GM19328 (cell line): ENCODE measurements around the gene SELENOO.
"Not testable (repeated sequence)": the region's sequence is repeated elsewhere in the genome, so short reads cannot be mapped to it uniquely, and the experiment has no call there.

ENCODE experiments used
- ATAC-seq: cut with Tn5 transposase; IDR thresholded peaks from one replicate; pipeline ENCODE4 v1.9.1; 2021; ENCODE audit warnings: mild to moderate bottlenecking, moderate library complexity; ENCODE audit not compliant: unreplicated experiment

Gene SELENOO

DNA sequence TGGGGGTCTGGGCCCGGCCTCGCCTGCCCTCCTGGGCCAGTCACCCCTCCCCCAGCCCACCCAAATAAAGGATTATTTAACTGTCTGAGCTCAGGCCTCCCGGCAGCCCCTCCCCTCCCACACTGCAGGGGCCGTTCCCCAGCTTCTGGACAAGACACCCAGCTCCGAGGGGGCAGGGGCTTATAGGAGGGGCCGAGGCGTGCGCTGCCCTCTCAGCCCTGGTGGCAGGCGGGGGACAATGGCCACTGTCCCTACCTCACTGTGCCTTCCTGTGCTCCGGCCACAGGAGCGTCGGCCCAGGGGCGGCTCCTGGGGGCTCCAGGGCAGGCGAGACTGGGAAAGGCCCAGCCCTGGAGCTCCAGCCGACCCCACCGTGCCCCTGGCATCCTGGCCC, 2.2 kb upstream of the SELENOO start:
- no peak for ATAC-seq

DNA sequence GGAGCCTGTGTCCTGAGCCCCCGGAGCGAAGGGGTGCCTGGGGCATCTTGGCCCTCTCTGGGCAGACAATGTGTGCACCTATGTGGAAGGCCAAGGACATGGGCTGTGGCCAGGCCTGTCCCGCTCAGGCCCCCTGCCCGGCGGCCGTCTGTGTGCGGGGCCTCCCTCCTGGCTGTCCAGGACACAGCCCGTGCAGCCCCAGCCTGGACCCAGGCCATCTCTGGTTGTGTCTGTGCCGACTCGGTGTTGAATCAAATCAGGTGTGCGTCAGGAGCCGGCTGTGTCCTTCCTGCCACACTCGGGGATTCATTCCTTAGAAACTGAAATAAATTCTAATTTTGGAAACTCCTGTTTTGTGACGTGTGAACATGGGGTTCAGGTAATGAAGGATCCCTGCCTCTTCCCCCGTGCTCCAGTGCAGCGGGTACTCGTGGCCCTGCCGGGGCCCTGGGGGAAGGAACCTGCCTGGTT, 1.5 kb upstream of the SELENOO start:
- ATAC-seq = no peak

DNA sequence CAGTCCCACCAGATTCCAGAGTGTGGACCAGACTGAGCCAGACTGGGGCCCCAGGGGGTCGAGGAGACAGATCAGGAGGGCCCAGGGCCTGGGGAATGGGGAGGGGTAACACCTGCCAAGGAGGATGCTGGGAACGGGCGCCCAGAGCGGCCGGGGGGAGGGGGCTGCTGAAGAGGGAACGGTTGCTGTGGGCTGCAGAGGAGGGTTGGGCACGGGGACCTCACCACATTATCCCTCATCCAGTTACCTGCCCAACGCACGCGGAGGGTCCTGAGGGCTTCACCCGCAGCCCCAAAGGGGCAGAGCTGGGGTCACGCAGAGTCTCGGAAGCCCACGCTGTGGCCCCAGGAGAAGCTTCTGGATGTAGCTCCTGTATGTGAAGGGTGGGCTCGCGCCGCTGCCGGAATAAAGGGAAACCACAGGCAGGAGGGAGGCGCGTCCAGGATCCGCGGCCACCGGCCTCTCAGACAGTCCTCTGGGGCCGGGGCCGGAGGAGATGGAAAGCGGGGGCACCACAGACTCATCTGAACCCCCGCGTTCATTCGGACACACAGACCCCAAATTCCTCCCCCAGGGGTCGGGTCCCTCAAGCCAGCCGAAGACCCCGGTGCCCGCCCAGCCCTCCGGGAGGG, 866 bp upstream of the SELENOO start:
- no peak for ATAC-seq

DNA sequence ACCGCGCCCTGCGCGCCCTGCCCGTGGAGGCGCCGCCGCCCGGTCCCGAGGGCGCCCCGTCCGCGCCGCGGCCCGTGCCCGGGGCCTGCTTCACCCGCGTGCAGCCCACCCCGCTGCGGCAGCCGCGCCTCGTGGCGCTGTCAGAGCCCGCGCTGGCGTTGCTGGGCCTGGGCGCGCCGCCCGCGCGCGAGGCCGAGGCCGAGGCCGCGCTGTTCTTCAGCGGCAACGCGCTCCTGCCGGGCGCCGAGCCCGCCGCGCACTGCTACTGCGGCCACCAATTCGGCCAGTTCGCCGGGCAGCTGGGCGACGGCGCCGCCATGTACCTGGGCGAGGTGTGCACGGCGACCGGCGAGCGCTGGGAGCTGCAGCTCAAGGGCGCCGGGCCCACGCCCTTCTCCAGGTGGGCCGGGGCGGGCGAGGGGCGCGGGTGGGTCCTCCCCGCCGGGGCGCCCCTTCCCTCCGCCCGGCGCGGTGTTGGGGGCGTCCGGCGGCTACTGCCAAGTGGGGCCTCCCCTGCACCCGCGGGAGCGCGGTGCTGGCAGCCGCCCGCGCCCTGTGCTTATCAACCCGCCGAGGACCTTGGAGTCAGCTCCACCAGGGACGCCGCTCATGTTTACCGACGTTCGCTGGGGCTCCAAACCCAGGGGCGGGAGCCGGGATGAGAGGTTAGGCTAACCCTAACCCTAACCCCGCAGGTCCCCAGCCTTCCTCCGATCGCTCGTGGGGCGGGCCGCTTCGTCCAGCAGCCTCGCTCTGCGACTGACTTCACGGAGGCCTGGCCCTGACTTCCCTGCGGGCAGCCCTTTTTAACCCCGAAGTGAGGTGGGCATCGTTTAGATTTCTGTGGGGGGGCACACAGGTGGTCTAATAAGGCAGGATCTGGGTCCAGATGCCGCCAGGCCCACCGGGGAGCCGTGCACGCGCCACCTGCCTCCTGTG, 649 bp downstream of the SELENOO start:
- peak; percentile 24 for ATAC-seq

DNA sequence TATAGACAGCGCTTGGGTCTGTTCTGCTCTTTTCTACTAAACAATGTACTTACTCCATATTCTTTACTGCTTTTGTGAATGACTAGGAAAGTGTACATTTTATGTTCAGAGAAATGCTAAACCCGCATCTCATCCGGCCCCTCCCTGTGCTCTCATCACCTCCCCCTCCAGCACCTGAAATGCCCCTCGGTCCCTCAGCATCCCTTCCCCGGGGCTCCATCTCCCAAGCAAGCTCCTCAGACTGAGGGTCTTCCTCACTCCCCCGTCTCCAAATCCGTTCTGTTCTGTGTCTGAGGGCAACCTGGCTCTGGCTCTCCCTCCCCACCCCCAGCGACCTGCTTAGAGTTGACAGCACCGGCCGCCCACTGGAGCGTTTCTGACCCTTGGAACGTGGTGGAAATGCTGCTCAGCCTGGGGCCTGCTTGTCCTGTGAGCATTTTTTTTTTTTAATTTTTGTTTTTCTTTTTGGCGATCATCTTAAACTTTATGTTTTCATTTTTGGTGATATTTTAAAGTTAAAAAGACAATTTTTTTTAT, 1.4 kb downstream of the SELENOO start:
- ATAC-seq = no peak

DNA sequence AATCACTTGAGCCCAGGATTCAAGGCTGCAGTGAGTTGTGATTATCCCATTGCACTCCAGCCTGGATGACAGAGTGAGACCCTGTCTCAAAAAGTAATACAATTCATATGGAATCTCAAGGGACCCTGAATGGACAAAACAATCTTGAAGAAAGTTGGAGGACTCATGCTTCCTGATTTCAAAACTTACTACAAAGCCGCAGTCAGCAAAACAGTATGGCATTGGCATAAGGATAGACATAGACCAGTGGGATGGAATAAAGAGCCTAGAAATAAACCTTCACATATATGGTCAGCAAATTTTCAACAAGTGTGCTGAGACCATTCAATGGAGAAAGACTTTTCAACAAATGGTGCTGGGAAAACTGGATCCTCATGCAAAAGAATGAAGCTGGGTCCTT, 2.5 kb downstream of the SELENOO start:
- ATAC-seq = no peak

DNA sequence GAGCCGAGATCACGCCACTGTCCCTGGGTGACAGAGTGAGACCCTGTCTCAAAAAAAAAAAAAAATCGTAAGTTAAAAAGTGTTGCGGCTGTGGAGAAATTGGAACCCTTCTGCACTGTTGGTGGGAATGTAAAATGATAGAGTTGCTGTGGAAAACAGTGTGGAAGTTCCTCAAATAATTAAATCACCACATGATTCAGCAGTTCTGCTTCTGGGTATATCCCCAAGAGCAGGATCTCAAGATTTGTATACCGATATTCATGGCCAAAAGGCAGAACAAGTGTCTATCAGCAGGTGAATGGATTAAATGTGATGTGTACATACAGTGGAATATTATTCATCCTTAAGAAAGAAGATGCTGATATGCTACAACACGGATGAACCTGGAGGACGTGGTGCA, 3.8 kb downstream of the SELENOO start:
- ATAC-seq = no peak

DNA sequence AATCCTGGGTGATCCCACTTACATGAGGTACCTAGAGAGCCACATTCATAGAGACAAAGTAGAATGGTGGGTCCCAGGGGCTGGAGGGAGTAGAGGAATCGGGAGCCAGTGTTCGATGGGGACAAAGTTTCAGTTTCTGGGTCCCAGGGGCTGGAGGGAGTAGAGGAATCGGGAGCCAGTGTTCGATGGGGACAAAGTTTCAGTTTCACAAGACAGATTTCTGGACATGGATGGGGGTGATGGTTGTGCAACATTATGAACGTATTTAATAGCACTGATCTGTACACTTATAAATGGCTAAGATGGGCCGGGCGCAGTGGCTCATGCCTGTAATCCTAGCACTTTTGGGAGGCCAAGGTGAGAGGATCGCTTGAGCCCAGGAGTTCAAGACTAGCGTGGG, 4.2 kb downstream of the SELENOO start:
- not testable (repeated sequence) for ATAC-seq

DNA sequence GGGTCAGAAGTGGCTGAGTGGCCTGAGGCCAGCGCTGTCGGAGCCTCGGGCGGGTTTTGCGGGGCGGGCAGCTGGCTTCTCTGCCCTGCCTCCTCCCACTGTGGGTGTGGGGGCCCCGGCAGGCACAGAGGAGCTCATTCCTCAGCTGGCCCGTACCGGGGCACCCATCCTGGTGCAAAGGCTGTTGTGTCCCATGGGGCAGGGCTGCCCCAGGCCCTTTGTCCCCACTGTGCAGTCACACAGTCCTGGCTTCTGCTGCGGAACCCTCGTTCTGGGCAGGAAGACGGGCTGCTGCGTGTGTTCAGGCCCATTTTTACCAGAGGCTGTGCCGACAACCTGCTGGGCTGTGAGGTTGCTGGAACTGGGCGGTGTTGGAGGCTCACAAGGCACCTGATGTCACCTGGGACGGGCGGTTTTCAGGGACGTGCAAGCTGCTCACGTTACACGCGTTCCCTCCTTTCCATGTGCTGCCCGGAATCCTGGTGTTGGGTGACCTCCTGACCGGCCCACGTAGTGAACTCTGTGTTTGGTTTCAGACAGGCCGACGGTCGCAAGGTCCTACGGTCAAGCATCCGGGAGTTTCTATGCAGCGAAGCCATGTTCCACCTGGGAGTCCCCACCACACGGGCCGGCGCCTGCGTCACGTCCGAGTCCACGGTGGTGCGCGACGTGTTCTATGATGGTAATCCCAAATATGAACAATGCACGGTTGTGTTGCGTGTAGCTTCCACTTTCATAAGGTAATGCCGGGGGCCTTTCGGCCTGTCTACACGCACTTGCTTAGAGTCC, 5.2 kb downstream of the SELENOO start:
- ATAC-seq = no peak

DNA sequence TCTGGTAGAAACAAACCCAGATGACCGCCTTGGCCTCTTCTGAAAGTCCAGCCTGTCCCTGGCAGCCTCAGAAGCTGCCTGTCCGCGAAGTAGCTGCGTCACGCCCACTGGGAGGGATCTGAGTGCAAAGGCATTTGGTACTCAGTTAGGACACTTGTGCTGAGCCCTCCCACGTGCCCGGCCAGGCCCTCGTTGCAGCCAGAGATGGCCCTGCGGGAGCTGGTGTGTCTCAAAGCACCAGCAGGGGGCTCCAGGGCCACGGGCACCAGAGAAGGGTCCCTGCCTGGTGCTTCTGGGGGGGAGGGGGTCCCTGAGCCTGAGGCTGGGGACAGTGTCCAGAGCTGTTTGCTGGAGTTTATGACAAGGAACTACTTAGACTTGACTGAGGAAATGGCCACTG, 5.8 kb downstream of the SELENOO start:
- no peak for ATAC-seq

DNA sequence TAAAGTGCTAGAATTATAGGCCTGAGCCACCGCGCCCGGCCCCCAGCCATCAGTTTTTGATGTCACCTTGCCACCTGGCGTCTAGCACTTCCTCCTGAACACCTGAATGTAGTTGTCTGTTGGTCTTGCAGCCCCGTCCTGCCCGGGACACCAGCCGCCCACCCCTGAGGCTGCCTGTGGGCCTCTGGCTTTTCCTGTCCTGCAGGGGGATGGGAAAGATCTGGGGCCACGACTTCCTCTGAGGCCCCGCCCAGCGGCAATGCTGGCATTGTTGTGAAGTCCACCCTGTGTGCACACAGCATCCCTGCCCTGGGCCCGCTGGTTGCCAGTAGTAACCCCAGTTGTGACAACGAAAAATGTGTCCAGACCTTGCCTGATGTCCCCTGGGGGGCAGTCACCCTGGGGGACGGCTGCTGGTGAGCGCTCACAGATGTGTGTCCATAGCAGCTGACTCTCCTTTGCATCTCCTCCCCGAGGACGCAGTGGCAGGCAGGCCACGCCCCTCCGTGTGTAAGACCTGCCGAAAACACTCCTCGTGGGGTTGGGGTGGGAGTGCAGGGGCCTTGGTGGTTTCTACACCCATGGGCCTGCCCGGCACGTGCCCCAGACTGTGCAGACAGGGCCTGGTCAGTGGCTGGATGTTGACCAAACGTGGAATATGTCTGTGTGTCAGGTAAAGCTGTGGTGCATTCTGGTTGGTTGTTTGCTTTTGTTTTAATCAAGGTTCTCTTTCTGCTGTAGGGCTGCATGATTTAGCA, 6.8 kb downstream of the SELENOO start:
- no peak for ATAC-seq

DNA sequence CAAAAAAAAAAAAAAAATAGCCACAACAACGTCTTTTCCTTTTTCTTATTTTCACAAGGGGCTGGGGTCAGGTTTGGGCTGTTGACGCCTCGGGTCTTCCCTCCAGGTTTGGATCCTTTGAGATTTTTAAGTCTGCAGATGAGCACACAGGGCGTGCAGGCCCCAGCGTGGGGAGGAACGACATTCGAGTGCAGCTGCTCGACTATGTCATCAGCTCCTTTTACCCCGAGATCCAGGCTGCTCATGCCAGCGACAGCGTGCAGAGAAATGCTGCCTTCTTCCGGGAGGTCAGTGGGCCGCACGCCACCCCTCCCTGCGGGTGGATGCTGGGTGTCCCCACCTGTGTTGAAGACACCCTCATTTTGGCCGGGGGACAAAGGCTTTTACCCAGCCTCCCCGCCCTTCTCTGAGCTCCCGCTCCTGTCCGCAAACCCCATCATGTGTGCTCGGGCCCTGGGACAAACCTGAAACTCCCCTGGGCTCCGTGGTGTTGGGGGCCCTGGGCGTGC, 7.7 kb downstream of the SELENOO start:
- no peak for ATAC-seq

DNA sequence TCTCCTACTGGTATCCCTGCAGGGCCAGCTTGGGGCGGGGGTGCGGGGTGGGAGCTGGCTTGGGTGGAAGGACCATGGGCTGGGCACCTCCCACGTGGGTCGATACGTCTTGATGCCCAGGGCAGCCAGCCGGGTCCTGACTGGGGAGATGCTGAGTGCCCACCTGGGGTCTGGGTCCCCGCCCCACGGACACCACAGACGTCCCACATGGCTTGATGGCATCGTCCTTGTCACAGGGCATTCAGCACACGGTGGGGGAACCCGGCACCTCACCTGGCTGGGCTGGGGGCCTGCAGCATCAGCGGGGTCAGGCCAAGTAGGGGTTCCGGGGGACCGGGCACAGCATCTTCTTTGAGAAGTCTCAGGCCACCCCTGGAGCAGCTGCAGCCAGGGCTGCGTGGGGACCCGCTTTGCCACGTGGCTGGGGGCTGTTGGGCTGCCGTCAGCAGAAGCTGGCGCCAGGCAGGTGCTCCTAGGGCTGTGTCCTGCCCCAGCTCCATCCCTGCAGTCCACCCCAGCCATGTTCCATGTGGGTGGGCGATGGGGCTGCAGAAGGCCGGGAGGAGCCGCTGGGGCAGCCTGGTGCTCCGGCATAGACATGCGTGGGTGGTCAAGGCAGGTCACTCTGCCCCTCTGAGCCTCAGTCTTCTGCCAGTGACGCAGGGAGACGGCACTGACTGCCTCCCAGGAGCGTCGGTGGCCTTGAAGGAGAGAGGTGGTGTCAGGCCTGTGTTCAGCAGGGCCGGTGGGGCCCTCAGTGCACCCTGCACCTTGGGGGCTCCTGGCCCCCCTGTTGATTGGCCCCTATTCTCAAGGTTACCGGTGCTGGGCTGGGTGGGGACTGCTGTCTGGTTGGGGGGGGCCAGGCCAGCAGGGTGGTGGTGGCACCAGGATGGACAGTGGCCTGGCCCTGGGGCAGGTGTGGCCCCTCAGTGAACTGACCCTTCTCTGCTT, 8.4 kb downstream of the SELENOO start:
- ATAC-seq = no peak

DNA sequence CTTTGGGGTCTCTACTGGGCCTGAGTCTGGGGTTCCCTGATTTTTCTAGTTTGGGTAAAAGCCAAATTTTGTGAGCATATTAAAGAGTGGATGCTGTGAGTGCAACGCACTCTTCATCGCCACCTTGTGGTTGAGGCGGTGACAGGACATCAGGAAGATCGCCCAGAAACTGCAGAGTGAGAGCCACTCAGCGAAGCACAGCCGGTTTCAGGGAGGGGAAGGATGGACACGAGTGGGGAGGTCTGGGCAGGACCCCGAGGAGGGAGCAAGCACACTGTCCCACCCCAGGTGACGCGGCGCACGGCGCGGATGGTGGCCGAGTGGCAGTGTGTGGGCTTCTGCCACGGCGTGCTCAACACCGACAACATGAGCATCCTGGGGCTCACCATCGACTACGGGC, 9.1 kb downstream of the SELENOO start:
- no peak for ATAC-seq

DNA sequence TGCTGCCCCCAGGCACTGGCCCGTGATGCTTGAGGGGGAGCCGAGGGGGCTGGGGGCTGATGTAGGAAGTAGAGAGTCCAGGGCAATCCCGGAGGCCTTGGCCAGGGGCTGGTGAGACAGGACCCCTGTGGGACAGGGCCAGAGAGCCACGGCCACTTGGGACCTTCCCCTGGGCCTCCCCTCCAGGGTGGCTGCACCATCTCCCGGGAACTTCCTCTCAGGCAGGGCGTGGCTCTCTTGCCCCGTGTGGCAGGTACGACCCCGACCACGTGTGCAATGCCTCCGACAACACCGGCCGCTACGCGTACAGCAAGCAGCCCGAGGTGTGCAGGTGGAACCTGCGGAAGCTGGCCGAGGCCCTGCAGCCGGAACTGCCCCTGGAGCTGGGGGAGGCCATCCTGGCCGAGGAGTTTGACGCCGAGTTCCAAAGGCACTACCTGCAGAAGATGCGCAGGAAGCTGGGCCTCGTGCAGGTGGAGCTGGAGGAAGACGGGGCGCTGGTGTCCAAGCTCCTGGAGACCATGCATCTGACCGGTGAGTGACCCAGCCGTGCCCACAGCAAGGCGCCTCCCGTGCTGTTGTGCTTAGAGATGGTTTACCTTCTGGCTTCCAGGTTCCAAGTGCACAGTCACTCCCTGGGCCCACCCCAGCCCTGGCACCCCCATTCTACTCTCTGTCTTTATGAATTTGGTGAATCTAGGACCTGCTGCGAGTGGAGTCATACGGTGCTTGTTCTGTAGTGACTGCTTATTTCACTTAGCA, 9.7 kb downstream of the SELENOO start:
- no peak for ATAC-seq

DNA sequence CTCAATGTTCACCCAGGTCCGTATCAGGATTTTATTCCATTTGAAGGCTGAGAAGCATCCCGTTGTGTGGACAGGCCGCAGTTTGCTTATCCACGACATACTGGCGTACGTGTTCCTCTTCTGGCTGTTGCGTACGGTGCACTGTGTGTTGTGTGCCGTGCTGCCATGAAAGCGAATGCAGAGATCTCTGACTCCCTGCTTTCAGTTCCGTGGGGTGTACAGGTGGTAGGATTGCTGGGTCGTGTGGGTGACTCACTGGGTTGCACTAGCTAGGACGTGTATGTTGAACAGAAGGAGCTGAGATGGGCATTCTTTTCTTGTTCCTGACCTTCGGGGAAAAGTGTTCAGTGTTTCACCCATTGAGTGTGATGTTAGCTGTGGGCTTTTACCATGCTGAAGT, 10.3 kb downstream of the SELENOO start:
- no peak for ATAC-seq

DNA sequence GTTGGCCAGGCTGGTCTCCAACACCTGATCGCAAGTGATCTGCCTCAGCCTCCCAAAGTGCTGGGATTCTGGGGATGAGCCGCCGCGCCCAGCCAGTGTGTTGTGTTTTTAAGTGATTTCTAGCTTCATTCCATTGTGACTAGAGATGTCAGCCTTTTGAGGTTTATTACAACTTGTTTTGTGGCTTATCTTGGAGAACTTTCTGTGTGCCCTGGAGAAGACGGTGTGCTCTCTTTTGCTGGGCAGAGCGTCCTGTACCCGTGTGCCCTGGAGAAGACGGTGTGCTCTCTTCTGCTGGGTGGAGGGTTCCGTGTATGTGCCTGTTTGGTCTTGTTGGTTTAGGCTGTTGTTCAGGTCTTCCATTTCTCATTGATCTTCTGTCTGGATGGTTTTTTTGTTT, 12.5 kb downstream of the SELENOO start:
- ATAC-seq = no peak

DNA sequence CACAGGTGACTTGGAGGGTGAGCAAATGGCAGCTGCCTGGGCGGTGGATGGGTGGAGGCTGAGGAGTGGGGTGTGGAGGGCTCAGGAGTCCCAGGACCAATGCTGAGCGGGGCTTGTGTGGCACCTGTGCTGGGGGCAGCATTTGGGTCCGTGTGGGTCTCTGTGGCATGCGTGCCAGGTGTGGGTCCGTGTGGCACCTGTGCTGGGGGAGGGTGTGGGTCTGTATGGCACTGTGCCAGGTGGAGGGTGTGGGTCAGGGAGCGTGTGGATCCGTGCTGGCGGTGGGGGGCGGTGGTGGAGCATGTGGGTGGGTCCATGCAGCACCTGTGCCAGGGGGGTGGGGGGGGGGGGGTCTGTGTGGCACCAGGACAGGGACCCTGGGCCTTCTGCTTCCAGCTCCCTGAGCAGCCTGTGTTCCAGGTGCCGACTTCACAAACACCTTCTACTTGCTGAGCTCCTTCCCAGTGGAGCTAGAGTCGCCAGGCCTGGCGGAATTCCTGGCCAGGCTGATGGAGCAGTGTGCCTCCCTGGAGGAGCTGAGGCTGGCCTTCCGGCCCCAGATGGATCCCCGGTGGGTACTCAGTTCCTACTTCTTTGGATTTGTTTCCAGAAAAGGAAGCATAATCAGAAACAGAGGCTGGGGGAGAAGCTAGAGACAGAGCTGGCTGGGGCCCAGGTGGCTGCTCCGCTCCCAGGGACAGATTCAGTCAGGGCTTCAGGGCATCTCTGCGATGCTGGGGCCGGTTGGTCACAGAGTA, 14.7 kb downstream of the SELENOO start:
- no peak for ATAC-seq
